GM19238 (cell line): Measurements from ENCODE around the gene TMEM98.
"Not testable (repeated sequence)": the region's sequence is repeated elsewhere in the genome, so short reads cannot be mapped to it uniquely, and the experiment has no call there.

Experiments
- DNase-seq: peaks from one replicate; pipeline ENCODE4 v3.0.0; 2011; ENCODE audit warnings: low spot score; ENCODE audit not compliant: insufficient read length

The TMEM98 gene

DNA sequence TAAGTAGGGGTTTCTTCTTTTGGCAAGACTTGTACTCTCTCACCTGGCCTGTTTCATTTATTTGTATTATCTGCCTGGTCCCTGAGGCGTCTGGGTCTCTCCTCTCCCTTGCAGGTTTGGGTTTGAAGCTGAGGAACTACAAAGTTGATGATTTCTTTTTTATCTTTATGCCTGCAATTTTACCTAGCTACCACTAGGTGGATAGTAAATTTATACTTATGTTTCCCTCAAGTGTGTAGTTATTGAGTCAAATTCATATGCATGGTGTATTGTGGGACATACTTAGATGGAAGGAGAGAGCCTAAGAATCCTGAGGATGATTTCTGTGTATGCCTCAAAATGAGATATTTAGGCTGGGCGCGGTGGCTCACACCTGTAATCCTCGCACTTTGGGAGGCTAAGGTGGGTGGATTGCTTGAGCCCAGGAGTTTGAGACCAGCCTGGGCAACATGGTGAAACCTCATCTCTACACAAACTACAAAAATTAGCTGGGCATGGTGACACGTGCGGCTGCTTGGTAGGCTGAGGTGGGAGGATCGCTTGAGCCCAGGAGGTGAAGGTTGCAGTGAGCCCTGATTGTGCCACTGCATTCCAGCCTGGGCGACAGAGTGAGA lies 13.6 kb downstream of the TMEM98 start:
- no peak for DNase-seq

GRCh38 chr17:32943206-32943605 lies 15.3 kb downstream of the TMEM98 start:
- DNase-seq, result no peak

DNA sequence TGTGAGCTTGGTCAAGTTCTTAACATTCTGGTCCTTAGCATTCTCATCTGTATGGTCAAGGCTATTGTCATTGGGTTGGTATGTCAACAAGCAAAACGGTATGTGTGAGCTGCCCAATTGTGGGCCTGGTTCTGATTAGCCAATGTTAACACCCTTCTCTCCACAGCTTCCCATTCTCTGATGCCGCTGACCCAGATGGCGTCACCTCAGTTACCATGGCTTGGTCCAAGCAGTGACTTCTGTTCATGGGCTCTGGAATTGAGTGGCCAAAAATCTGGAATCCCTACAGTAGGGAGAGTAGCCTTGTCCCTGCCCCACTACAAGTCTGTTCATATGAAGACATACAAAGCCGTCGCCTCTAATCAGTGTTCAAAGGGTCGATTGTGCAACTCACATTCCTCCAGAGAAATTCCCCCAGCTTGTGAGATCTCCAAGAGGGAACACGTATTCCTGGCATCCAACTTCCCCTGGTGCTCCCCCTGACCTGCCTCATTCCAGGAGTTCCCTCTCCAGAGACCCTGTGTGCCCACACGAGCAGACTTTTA lies 15.8 kb downstream of the TMEM98 start:
- no peak for DNase-seq

GRCh38 chr17:32944248-32945020 lies 16.5 kb downstream of the TMEM98 start:
- DNase-seq, result no peak

GRCh38 chr17:32946375-32947135 lies 18.6 kb downstream of the TMEM98 start:
- DNase-seq, result no peak

DNA sequence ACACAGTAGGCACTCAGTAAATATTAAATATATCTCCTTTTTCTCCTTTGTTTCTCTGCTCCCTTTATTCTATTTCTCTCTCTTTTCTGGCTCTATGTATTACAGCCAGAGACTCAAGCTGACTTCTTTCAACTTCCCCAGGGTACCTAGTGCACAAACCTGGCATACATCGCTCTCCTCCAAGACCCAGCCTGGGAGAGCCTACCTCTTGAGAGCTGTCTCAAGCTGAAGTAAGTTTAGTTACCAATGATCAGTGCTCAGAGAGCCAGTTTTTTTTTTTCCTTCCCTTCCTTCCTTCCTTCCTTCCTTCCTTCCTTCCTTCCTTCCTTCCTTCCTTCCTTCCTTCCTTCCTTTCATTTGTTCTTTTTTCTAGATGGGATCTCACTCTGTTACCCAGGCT lies 19.8 kb downstream of the TMEM98 start:
- no peak for DNase-seq

DNA sequence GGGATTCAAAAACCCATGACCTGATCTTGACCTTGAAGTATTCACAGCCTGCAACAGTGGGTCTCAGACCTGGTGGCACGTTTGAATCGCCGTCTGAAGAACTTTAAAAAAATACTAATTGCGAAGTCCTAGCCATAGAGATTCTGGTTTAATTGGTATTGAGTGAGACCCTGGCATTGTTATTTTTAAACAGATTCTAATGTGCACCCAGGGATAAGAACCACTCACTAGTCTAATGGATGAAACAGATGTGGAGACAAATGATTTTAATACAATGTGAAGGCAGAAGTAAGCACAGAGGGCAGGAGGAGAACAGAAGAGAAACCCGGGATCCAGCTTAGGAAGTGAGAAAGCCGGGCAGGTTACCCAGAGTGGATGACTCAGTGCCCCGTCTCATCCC lies 21.2 kb downstream of the TMEM98 start:
- no peak for DNase-seq

DNA sequence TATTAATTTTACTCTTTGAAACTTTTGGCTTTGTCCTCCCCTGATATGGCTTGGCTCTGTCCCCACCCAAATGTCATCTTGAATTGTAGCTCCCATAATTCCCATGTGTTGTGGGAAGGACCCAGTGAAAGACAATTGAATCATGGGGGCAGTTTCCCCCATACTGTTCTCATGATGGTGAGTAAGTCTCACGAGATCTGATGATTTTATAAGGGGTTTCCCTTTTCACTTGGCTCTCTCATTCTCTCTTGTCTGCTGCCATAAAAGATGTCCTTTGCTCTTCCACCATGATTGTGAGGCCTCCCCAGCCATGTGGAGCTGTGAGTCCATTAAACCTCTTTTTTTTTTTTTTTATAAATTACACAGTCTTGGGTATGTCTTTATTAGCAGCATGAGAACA lies 24.5 kb downstream of the TMEM98 start:
- not testable (repeated sequence) for DNase-seq

- no peak for DNase-seq
Observed at GRCh38 chr17:32953045-32953444, 25.1 kb downstream of the TMEM98 start.

GRCh38 chr17:32953857-32954256 lies 25.9 kb downstream of the TMEM98 start:
- no peak for DNase-seq

GRCh38 chr17:32954477-32954876 lies 26.5 kb downstream of the TMEM98 start:
- no peak for DNase-seq

GRCh38 chr17:32955155-32955554 lies 27.2 kb downstream of the TMEM98 start:
- no peak for DNase-seq

GRCh38 chr17:32956240-32956970 lies 28.5 kb downstream of the TMEM98 start:
- no peak for DNase-seq

DNA sequence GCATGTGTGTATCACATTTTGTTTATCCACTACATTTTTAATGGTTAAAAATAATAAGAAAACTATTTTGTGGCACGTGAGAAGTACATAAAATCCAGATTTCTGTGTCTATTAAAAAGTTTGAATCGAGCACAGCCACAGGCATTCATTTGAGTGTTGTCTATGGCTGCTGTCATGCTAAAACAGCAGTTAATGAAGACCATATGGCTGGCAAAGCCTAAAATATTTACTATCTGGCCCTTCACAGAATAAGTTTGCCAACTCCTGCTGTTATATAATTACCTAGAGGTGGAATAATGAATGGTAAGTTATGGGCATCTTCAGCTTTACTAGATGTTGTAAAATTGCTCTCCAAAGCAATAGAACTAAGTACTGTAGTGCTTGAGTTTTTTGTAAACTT lies 30.5 kb downstream of the TMEM98 start:
- no peak for DNase-seq

- no peak for DNase-seq
Observed at GRCh38 chr17:32960815-32961214, 32.9 kb downstream of the TMEM98 start.

- DNase-seq, result no peak
Observed at GRCh38 chr17:32962320-32962711, 34.4 kb downstream of the TMEM98 start.

DNA sequence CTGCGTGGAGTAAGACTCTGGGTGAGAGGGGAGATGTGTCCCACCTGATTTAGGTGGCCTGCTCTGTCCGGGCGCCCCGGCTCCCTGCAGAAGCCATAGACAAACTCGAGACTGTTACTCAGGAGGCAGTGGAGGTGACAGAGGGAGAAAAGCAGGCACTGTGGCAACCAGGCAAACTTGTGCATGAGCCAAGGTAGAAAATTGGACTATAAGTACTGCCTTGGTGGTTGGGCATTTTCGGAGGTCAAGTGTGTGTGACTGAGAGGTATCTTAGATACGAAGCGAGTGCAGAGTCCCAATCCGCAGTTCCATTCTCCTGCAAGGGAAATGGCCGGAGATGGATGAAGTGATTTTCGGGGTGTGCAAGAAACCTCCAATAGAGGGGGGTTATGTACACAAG lies 36.6 kb downstream of the TMEM98 start:
- DNase-seq, result no peak

- DNase-seq, result not testable (repeated sequence)
Observed at GRCh38 chr17:32969231-32969630, 41.3 kb downstream of the TMEM98 start.

DNA sequence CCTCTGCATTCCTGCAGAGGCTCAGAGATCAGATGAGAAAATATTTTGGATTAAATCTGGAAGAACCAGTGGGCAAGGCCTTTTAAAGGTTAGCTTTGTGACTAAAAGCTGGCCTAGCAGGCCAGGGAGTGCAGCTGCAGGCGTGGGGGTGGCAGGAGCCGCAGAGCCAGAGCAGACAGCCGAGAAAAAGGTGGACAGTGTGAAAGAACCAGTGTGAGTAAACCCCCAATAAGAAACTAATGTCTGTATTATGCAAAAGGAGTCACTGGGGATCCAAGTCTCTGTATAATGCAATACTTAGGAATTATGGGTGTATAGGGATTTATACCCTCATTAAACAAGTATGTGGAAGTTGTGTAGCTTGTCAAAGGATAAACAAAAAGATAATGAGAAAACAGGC lies 42.3 kb downstream of the TMEM98 start:
- DNase-seq, result no peak

DNA sequence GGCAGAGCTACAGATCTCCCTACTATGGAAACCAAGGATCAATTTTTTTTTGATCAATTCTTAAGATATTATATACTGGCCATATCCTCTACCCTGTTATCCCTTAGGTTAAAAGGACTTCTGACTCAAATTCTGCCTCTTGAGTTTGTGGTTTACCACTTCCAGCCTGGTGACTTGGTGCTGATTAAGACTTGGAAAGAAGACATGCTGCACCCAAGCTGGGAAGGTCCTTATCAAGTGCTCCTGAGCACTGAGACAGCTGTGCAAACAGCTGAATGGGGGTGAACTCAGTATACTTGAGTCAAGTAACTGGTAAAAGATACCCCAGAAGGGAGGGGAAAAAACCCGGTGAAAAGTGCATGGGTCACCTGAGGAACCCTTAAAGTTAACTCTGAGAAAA lies 43.2 kb downstream of the TMEM98 start:
- no peak for DNase-seq

DNA sequence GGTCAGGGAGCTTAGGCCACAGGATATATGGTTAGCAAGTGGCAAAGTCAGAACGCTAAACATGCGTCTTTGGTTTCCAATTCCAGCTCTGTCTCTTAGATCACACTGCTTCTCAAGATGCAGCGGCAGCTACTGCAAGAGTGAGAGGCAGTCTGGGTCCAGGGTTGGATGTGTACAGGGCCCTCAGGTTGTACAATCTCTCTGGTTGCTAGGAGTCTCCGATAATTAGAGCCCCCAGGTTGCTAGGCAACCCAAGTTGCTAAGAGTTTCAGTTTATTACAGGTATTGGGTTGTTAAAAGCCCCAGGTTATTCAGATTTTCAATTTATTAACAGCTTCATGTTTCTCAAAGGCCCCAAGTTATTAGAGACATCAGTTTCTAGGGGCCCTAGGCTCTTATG lies 48.2 kb downstream of the TMEM98 start:
- no peak for DNase-seq

GRCh38 chr17:32976605-32977004 lies 48.7 kb downstream of the TMEM98 start:
- DNase-seq, result no peak
